ENCODE results near the gene TMEM109. TPM values are rescaled to one million over a fixed set of nuclear protein-coding genes. Genes with fewer than 3 reads are reported as not detected.
A peak's percentile ranks its signal among the peaks of the same experiment; 100 is the strongest.

The TMEM109 gene
- total RNA-seq, 1 donor from 2014 or later, result 127 TPM

- H3K4me3 ChIP-seq, result no peak overlapping the region
- no peaks in the 10 kb centered on the region for H3K27me3 ChIP-seq
- H3K9me3 ChIP-seq, result no peaks in the 10 kb centered on the region
- TF ChIP-seq POLR2A (IDR thresholded peaks at IDR 0.05) (no peak), POLR2AphosphoS5 (IDR thresholded peaks at IDR 0.05; ENCODE audit: insufficient read depth in 1 of 2, low read depth in 1 of 2) (no peak)
- TF ChIP-seq, protein P1, sequence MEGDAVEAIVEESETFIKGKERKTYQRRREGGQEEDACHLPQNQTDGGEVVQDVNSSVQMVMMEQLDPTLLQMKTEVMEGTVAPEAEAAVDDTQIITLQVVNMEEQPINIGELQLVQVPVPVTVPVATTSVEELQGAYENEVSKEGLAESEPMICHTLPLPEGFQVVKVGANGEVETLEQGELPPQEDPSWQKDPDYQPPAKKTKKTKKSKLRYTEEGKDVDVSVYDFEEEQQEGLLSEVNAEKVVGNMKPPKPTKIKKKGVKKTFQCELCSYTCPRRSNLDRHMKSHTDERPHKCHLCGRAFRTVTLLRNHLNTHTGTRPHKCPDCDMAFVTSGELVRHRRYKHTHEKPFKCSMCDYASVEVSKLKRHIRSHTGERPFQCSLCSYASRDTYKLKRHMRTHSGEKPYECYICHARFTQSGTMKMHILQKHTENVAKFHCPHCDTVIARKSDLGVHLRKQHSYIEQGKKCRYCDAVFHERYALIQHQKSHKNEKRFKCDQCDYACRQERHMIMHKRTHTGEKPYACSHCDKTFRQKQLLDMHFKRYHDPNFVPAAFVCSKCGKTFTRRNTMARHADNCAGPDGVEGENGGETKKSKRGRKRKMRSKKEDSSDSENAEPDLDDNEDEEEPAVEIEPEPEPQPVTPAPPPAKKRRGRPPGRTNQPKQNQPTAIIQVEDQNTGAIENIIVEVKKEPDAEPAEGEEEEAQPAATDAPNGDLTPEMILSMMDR (IDR thresholded peaks at IDR 0.05), result no peak
- peaks cover 0 to 15% of the 10 kb centered on the region in 2 donors for H3K36me3 ChIP-seq
- H3K4me1 ChIP-seq, result no peaks in the 10 kb centered on the region
- intact Hi-C loops (cut with DNase I), result no loop called here
- no peak for DNase-seq (ENCODE audit: extremely low spot score in 2 of 2)
- H3K27ac ChIP-seq, result no peak overlapping the region
Observed at GRCh38 chr11:60879971-60880588, 33.9 kb upstream of the TMEM109 start.

GRCh38 chr11:60880643-60881282, 33.2 kb upstream of the TMEM109 start:
- intact Hi-C loops (cut with DNase I), result no loop called here
- Histone ChIP-seq H3K36me3 (peaks cover 0 to 15% of the 10 kb centered on the region in 2 donors), H3K9me3 (no peaks in the 10 kb centered on the region), H3K27ac (no peak overlapping the region), H3K4me3 (no peak overlapping the region), H3K27me3 (no peaks in the 10 kb centered on the region), H3K4me1 (no peaks in the 10 kb centered on the region)
- no peak for DNase-seq (ENCODE audit: extremely low spot score in 2 of 2)
- TF ChIP-seq, protein P1 (IDR thresholded peaks at IDR 0.05), result no peak

- intact Hi-C loops (cut with DNase I), result no loop called here
- TF ChIP-seq POLR2AphosphoS5 (IDR thresholded peaks at IDR 0.05; ENCODE audit: insufficient read depth in 1 of 2, low read depth in 1 of 2), result no peak
- TF ChIP-seq, protein P1 (IDR thresholded peaks at IDR 0.05), result peak in 1 of 3 experiments; percentile 17
Observed at GRCh38 chr11:60887556-60887955, 26.4 kb upstream of the TMEM109 start.

GRCh38 chr11:60889869-60890311, 24.1 kb upstream of the TMEM109 start:
- Histone ChIP-seq H3K27ac (no peak overlapping the region), H3K9me3 (no peaks in the 10 kb centered on the region), H3K4me1 (no peaks in the 10 kb centered on the region), H3K4me3 (no peak overlapping the region), H3K36me3 (peaks cover 0 to 26% of the 10 kb centered on the region in 2 donors), H3K27me3 (no peaks in the 10 kb centered on the region)
- intact Hi-C loops (cut with DNase I), result no loop called here
- DNase-seq (ENCODE audit: extremely low spot score in 2 of 2), result no peak
- no peak for TF ChIP-seq POLR2AphosphoS5 (IDR thresholded peaks at IDR 0.05; ENCODE audit: insufficient read depth in 1 of 2, low read depth in 1 of 2)
- TF ChIP-seq POLR2A (IDR thresholded peaks at IDR 0.05), result no peak
- TF ChIP-seq, protein P1 (IDR thresholded peaks at IDR 0.05), result no peak

More at GRCh38 chr11:60887556-60887955, 26.4 kb upstream of the TMEM109 start:
- Histone ChIP-seq H3K4me3 (no peak overlapping the region), H3K36me3 (peaks cover 0 to 3% of the 10 kb centered on the region in 2 donors), H3K27ac (no peak overlapping the region), H3K4me1 (no peaks in the 10 kb centered on the region), H3K9me3 (no peaks in the 10 kb centered on the region), H3K27me3 (no peaks in the 10 kb centered on the region)
- DNase-seq (ENCODE audit: extremely low spot score in 2 of 2), result no peak

GRCh38 chr11:60890696-60891095, 23.3 kb upstream of the TMEM109 start:
- no peak overlapping the region for H3K27ac ChIP-seq
- H3K9me3 ChIP-seq, result no peaks in the 10 kb centered on the region
- TF ChIP-seq POLR2AphosphoS5 (IDR thresholded peaks at IDR 0.05; ENCODE audit: insufficient read depth in 1 of 2, low read depth in 1 of 2), result no peak
- TF ChIP-seq, protein P1 (IDR thresholded peaks at IDR 0.05), result no peak
- no peak for TF ChIP-seq POLR2A (IDR thresholded peaks at IDR 0.05)
- no peak overlapping the region for H3K4me3 ChIP-seq
- H3K36me3 ChIP-seq, result peaks cover 0 to 34% of the 10 kb centered on the region in 2 donors
- H3K4me1 ChIP-seq, result no peaks in the 10 kb centered on the region
- intact Hi-C loops (cut with DNase I), result no loop called here
- DNase-seq (ENCODE audit: extremely low spot score in 2 of 2), result no peak
- no peaks in the 10 kb centered on the region for H3K27me3 ChIP-seq
